Measurements from ENCODE around the gene BIRC2. TPM values are rescaled to one million over a fixed set of nuclear protein-coding genes. Genes with fewer than 3 reads are reported as not detected.

BIRC2 gene
- total RNA-seq, 1 experiment from 2014 or later, result 32.0 TPM

DNA sequence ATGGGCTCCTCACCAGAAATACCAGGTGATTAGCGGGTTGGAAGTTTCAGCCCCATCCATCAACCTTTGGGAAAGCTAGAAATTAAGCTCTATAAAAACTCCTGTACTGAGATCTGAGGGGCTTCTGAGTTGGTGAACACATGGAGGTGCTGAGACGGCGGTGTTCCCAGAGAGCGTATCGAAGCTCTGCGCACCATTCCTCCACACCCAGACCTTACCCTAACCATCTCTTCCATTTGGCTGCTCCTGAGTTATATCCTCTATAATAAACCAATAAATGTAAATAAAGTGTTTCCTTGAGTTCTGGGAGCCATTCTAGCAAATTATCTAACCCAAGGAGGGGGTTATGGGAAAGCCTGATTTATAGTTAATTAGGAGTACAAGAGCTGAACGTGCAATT is 64.1 kb downstream of the BIRC2 start:
- H3K4me3 ChIP-seq (ENCODE audit: low read depth, low read length, poor library complexity, severe bottlenecking), result no peak overlapping the region
- H3K27ac ChIP-seq (ENCODE audit: low read depth, low read length, poor library complexity, severe bottlenecking), result no peak overlapping the region
- H3K4me1 ChIP-seq (ENCODE audit: insufficient read depth, low read length, poor library complexity, severe bottlenecking), result peaks cover 6% of the 10 kb centered on the region
- H3K36me3 ChIP-seq (ENCODE audit: insufficient read depth, low read length, poor library complexity, severe bottlenecking), result no peaks in the 10 kb centered on the region
- no peaks in the 10 kb centered on the region for H3K27me3 ChIP-seq (replicated peaks; ENCODE audit: insufficient read depth, low read depth, low read length, poor library complexity)
- ChIA-PET POLR2A (ENCODE audit: low non-redundant PET) (no interaction called here), CTCF (no interaction called here)
- TF ChIP-seq, protein P1, sequence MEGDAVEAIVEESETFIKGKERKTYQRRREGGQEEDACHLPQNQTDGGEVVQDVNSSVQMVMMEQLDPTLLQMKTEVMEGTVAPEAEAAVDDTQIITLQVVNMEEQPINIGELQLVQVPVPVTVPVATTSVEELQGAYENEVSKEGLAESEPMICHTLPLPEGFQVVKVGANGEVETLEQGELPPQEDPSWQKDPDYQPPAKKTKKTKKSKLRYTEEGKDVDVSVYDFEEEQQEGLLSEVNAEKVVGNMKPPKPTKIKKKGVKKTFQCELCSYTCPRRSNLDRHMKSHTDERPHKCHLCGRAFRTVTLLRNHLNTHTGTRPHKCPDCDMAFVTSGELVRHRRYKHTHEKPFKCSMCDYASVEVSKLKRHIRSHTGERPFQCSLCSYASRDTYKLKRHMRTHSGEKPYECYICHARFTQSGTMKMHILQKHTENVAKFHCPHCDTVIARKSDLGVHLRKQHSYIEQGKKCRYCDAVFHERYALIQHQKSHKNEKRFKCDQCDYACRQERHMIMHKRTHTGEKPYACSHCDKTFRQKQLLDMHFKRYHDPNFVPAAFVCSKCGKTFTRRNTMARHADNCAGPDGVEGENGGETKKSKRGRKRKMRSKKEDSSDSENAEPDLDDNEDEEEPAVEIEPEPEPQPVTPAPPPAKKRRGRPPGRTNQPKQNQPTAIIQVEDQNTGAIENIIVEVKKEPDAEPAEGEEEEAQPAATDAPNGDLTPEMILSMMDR (conservative IDR thresholded peaks at IDR 0.05; ENCODE audit: low read depth, low read length), result no peak
- TF ChIP-seq EZH2 (IDR thresholded peaks at IDR 0.05; ENCODE audit: borderline replicate concordance, low read depth, low read length, poor library complexity, severe bottlenecking), result no peak
- intact Hi-C loops (cut with micrococcal nuclease; ENCODE audit: unreplicated experiment), result no loop called here
- no peak for DNase-seq (ENCODE audit: low spot score)
- H3K9me3 ChIP-seq (ENCODE audit: low read depth, low read length, poor library complexity, severe bottlenecking), result no peaks in the 10 kb centered on the region
- BruUV-seq (replicated peaks), result no TSS peak

DNA sequence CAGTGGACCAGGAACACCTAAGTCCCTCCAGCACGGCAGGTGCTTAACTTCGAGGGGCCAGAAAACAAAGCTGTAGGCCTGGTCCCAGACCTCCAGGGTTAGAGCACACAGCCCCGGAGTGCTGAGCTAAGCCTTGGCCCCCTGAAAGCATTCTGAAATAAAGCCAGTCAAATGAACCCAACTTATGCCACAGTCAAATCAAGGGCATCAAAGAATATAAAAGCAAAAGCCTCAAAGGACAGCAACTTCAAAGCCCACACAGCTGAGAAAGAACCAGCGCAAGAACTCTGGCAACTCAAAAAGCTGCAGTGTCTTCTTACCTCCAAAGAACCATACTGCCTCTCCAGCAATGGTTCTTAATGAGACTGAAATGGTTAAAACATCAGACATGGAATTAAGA is 66.5 kb downstream of the BIRC2 start:
- TF ChIP-seq EZH2 (IDR thresholded peaks at IDR 0.05; ENCODE audit: borderline replicate concordance, low read depth, low read length, poor library complexity, severe bottlenecking), result no peak
- TF ChIP-seq, protein P1 (conservative IDR thresholded peaks at IDR 0.05; ENCODE audit: low read depth, low read length), result no peak
- Histone ChIP-seq H3K4me1 (ENCODE audit: insufficient read depth, low read length, poor library complexity, severe bottlenecking) (peaks cover 6% of the 10 kb centered on the region), H3K27ac (ENCODE audit: low read depth, low read length, poor library complexity, severe bottlenecking) (no peak overlapping the region), H3K4me3 (ENCODE audit: low read depth, low read length, poor library complexity, severe bottlenecking) (no peak overlapping the region), H3K9me3 (ENCODE audit: low read depth, low read length, poor library complexity, severe bottlenecking) (peaks cover 16% of the 10 kb centered on the region), H3K36me3 (ENCODE audit: insufficient read depth, low read length, poor library complexity, severe bottlenecking) (no peaks in the 10 kb centered on the region), H3K27me3 (replicated peaks; ENCODE audit: insufficient read depth, low read depth, low read length, poor library complexity) (no peaks in the 10 kb centered on the region)
- DNase-seq (ENCODE audit: low spot score), result no peak
- ChIA-PET CTCF (no interaction called here), POLR2A (ENCODE audit: low non-redundant PET) (no interaction called here)
- no TSS peak for BruUV-seq (replicated peaks)
- intact Hi-C loops (cut with micrococcal nuclease; ENCODE audit: unreplicated experiment), result no loop called here

DNA sequence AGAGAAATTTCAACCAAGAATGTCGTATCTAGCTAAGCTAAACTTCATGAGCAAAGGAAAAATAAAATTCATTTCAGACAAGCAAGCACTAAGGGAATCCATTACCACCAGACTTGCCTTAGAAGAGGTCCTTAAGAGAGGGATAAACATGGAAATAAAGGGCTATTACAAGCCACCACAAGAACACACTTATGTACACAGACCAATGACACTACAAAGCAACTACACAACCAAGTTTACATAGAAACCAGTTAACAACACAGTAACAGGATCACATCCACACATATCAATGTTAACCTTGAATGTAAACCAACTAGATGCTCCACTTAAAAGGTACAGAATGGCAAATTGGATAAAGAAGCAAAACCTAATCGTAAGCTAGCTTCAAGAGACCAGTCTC is 67.5 kb downstream of the BIRC2 start:
- no peaks in the 10 kb centered on the region for H3K27me3 ChIP-seq (replicated peaks; ENCODE audit: insufficient read depth, low read depth, low read length, poor library complexity)
- ChIA-PET CTCF (no interaction called here), POLR2A (ENCODE audit: low non-redundant PET) (no interaction called here)
- H3K27ac ChIP-seq (ENCODE audit: low read depth, low read length, poor library complexity, severe bottlenecking), result no peak overlapping the region
- no peaks in the 10 kb centered on the region for H3K36me3 ChIP-seq (ENCODE audit: insufficient read depth, low read length, poor library complexity, severe bottlenecking)
- peaks cover 16% of the 10 kb centered on the region for H3K9me3 ChIP-seq (ENCODE audit: low read depth, low read length, poor library complexity, severe bottlenecking)
- intact Hi-C loops (cut with micrococcal nuclease; ENCODE audit: unreplicated experiment), result no loop called here
- H3K4me1 ChIP-seq (ENCODE audit: insufficient read depth, low read length, poor library complexity, severe bottlenecking), result peaks cover 6% of the 10 kb centered on the region
- no peak overlapping the region for H3K4me3 ChIP-seq (ENCODE audit: low read depth, low read length, poor library complexity, severe bottlenecking)
- no peak for DNase-seq (ENCODE audit: low spot score)
- TF ChIP-seq, protein P1 (conservative IDR thresholded peaks at IDR 0.05; ENCODE audit: low read depth, low read length), result no peak
- no peak for TF ChIP-seq EZH2 (IDR thresholded peaks at IDR 0.05; ENCODE audit: borderline replicate concordance, low read depth, low read length, poor library complexity, severe bottlenecking)
- no TSS peak for BruUV-seq (replicated peaks)
